ENCODE measurements around the gene TCAP.

Gene TCAP

GRCh38 chr17:39667945-39668924 lies 3.1 kb downstream of the TCAP start, which contains the start of gene PNMT:
TSS of gene PNMT (plus strand) at chr17:39668453. CDS start at chr17:39668476, 23 bp downstream.
- H3K4me3 ChIP-seq (ENCODE audit: low read depth, low read length) = peak within 1 kb of the TSS; percentile 24
- DNase-seq (ENCODE audit: low read depth) = peak; percentile 59
- TF ChIP-seq CTCF (conservative IDR thresholded peaks at IDR 0.05; ENCODE audit: low read depth, low read length) = peak; percentile 66

- no peak overlapping the region for H3K4me3 ChIP-seq (ENCODE audit: low read depth, low read length)
- no peak for DNase-seq (ENCODE audit: low read depth)
- no peak for TF ChIP-seq CTCF (conservative IDR thresholded peaks at IDR 0.05; ENCODE audit: low read depth, low read length)
Observed at GRCh38 chr17:39669897-39670735, 5.0 kb downstream of the TCAP start.

GRCh38 chr17:39670746-39671145 lies 5.6 kb downstream of the TCAP start:
- no peak for DNase-seq (ENCODE audit: low read depth)
- H3K4me3 ChIP-seq (ENCODE audit: low read depth, low read length) = no peak overlapping the region
- TF ChIP-seq CTCF (conservative IDR thresholded peaks at IDR 0.05; ENCODE audit: low read depth, low read length) = no peak

- no peak overlapping the region for H3K4me3 ChIP-seq (ENCODE audit: low read depth, low read length)
- peak; percentile 54 for DNase-seq (ENCODE audit: low read depth)
- peak; percentile 83 for TF ChIP-seq CTCF (conservative IDR thresholded peaks at IDR 0.05; ENCODE audit: low read depth, low read length)
Observed at GRCh38 chr17:39671651-39672521, 6.7 kb downstream of the TCAP start.

- no peak overlapping the region for H3K4me3 ChIP-seq (ENCODE audit: low read depth, low read length)
- no peak for TF ChIP-seq CTCF (conservative IDR thresholded peaks at IDR 0.05; ENCODE audit: low read depth, low read length)
Observed at GRCh38 chr17:39672522-39673334, 7.6 kb downstream of the TCAP start.

More at GRCh38 chr17:39672522-39673334, 7.6 kb downstream of the TCAP start:
- DNase-seq (ENCODE audit: low read depth) = no peak
